Diencephalon (tissue), 1 donor: ENCODE results near the gene GTF2B. TPM values are rescaled to one million over a fixed set of nuclear protein-coding genes. Genes with fewer than 3 reads are reported as not detected.

Experiments used
- small RNA-seq: library from RNA; depleted of rRNA; stranded (forward); fragments of <200 nt; gene quantifications from one replicate; pipeline ENCODE3, GENCODE V24; 2014
- total RNA-seq: library from RNA; depleted of rRNA; stranded (reverse); fragments of >200 nt; gene quantifications from one replicate; pipeline ENCODE4 v1.2.3, GENCODE V29; 2014

GTF2B gene
- 52.4 TPM for total RNA-seq

GRCh38 chr1:88891318-88891950, at the start of gene GTF2B:
Gene GTF2B, minus strand, starts transcription at chr1:88891567. Its CDS starts 68 bp downstream, at chr1:88891499.

Small RNA genes within 50 kb of the gene (small RNA-seq; reads per million reads assigned to genes)
- gene RNU6-125P = not detected

Other genes starting within 250 kb of the GTF2B start
- gene PKN2, start 207.3 kb downstream of the GTF2B start, total RNA-seq = 63.2 TPM
- gene KYAT3, start 101.1 kb upstream of the GTF2B start, total RNA-seq = 12.7 TPM
- 35.8 TPM for gene RBMXL1, start 101.1 kb upstream of the GTF2B start, total RNA-seq
- gene GBP3, start 131.3 kb upstream of the GTF2B start, total RNA-seq = 1.4 TPM
- 0.69 TPM for gene GBP1, start 173.6 kb upstream of the GTF2B start, total RNA-seq
- gene GBP2, start 234.5 kb upstream of the GTF2B start, total RNA-seq = 0.46 TPM